Muscle of leg (tissue), 11 donors: Measurements from ENCODE around the gene ABCD3. TPM values are rescaled to one million over a fixed set of nuclear protein-coding genes. Genes with fewer than 3 reads are reported as not detected.
A peak's percentile ranks its signal among the peaks of the same experiment; 100 is the strongest.

Experiments
- DNase-seq: peaks from one replicate; pipeline ENCODE4 v3.0.0; 2013
- H3K27ac ChIP-seq: one replicate; pipeline ENCODE4 v1.5.1; 2013; ENCODE audit warnings: mild to moderate bottlenecking, low read length, control low read depth
- H3K27me3 ChIP-seq: one replicate; pipeline ENCODE4 v1.6.1; 2013; ENCODE audit warnings: low read length; ENCODE audit not compliant: control insufficient read depth, insufficient read depth
- H3K36me3 ChIP-seq: one replicate; pipeline ENCODE4 v1.6.1; 2013; ENCODE audit warnings: low read length; ENCODE audit not compliant: control insufficient read depth, insufficient read depth
- H3K4me1 ChIP-seq: one replicate; pipeline ENCODE4 v1.6.1; 2013; ENCODE audit warnings: low read length; ENCODE audit not compliant: control insufficient read depth, insufficient read depth
- H3K4me3 ChIP-seq: one replicate; pipeline ENCODE4 v1.5.1; 2013; ENCODE audit warnings: low read length, control low read depth
- H3K9me3 ChIP-seq: replicated peaks from 2 replicates; pipeline ENCODE4 v1.6.1; 2013; ENCODE audit warnings: low read depth, low read length; ENCODE audit not compliant: control insufficient read depth
- WGBS: methylation state at CpG from one replicate; pipeline ENCODE4 v1.1.5; 2013; ENCODE audit warnings: missing lambda C conversion rate; ENCODE audit not compliant: insufficient coverage; 5-methylcytosine and 5-hydroxymethylcytosine counted together
- polyA plus RNA-seq, 8 donors: library from polyadenylated mRNA; unstranded; fragments of 120-200 nt; gene quantifications; one replicate each; pipeline versions ENCODE4 v1.2.1 to v1.2.3, GENCODE V29; 2013; ENCODE audit warnings: inconsistent platforms in 1 of 8, low replicate concordance in 1 of 8; ENCODE audit not compliant: insufficient read length in 8 of 8, insufficient read depth in 1 of 8
- total RNA-seq: library from RNA; stranded (reverse); fragments of 120-200 nt; gene quantifications from one replicate; pipeline ENCODE4 v1.2.4, GENCODE V29; 2013

The ABCD3 gene
- total and polyA plus RNA-seq, 9 donors = 19.9 to 28.1 (median 24.1) TPM

DNA sequence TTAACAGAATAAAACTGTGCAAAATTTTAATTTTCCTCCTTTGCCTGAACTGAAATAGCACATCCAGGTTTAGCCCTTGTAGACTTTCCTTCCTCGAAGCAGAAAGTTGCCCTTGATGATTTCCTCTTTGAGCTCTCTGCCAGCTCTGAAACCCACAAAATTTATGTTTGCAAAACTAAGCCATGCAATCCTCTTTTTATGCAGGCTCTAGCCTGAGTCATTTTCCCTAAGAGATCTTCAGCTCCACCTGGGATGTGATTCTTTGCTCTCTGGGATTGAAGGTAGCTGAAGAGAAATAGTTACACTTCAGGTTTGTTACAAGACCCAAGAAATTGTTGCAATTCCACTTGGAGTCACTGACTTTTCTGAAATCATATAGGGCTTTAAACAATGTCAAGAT lies 124.8 kb downstream of the ABCD3 start:
- no peak for DNase-seq
- H3K4me3 ChIP-seq = no peak overlapping the region
- no peaks in the 10 kb centered on the region for H3K36me3 ChIP-seq
- H3K4me1 ChIP-seq = peaks cover 14% of the 10 kb centered on the region
- H3K27ac ChIP-seq = peak overlapping the region; percentile 88
- peaks cover 11% of the 10 kb centered on the region for H3K27me3 ChIP-seq
- 14% methylated on average over 1 of the region's 1 CpG for WGBS
- no peaks in the 10 kb centered on the region for H3K9me3 ChIP-seq

DNA sequence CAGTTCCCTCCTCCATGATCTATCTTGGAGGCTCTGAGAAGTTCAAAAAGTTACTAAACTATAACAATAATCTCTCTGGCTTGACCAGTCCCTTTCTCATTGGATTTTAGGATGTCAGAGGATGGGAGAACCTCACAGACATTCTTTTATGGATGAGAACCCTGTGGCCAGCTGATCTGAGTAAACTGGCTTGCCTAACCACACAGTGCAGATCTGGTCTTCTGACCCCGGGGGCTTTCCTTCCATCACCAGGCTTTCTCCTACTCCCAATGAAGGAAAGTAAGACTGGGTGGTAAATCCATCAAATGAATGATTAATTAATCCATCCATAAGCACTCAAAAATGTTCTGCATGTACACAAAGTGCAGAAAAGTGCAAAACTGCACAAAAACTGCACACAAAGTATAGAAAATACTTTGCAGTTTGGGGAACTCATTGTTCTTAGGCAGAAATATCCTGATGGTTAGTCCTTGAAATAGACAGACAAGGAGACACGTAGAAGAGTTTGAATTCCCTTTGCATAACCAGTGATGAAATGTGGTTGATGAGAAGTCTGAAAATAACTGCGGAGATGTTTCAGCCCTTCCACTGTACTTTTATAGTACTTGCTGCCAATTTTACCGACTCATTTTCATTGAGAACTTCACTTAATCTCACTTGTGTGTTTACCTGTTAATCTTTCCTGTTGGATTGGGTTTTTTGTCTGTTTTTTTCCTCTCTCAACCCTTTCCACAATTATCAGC lies 125.9 kb downstream of the ABCD3 start:
- H3K4me3 ChIP-seq = no peak overlapping the region
- peaks cover 11% of the 10 kb centered on the region for H3K27me3 ChIP-seq
- no CpG with 5 or more reads among the region's 4 CpGs for WGBS
- no peak for DNase-seq
- H3K4me1 ChIP-seq = peaks cover 14% of the 10 kb centered on the region
- H3K36me3 ChIP-seq = no peaks in the 10 kb centered on the region
- H3K27ac ChIP-seq = no peak overlapping the region
- no peaks in the 10 kb centered on the region for H3K9me3 ChIP-seq

DNA sequence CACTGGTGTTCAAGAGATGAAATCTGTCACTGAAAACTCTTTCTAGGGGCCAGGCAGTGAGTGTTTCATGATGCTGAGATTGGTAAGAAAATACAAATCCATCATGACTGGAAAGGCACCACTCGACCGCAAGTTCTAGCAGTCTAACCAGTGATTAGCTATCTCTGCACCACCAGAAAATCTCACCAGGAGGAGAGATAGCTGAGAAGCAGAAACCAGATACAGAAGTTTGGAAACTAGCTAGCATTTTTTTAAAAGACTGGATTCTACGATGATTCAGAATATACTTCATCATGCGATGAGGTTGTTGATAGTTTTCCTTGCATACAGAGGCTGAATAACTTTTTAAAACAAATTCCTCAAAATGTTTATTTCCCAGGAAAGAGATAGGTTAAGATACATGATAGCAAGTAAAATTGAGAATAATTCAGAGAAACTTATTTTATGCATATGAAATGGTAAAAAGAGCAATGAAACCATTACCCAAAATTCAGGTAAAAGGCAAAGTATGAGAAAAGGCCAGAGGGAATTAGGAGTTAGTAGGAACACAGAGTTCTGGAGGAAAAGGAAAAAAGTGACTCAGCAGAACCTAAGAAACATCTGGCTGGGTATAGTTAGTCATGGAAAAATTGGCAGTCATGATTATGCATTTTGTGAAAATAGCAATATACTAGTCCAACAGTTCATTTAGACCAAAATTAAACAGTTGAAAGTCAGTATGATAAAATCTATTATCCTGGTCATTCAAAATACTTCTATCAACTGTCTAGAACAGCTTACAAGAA lies 126.7 kb downstream of the ABCD3 start:
- no peak overlapping the region for H3K27ac ChIP-seq
- no peaks in the 10 kb centered on the region for H3K36me3 ChIP-seq
- peaks cover 11% of the 10 kb centered on the region for H3K27me3 ChIP-seq
- no peak overlapping the region for H3K4me3 ChIP-seq
- DNase-seq = peak; percentile 64
- WGBS = no CpG with 5 or more reads among the region's 4 CpGs
- no peaks in the 10 kb centered on the region for H3K9me3 ChIP-seq
- peaks cover 14% of the 10 kb centered on the region for H3K4me1 ChIP-seq

DNA sequence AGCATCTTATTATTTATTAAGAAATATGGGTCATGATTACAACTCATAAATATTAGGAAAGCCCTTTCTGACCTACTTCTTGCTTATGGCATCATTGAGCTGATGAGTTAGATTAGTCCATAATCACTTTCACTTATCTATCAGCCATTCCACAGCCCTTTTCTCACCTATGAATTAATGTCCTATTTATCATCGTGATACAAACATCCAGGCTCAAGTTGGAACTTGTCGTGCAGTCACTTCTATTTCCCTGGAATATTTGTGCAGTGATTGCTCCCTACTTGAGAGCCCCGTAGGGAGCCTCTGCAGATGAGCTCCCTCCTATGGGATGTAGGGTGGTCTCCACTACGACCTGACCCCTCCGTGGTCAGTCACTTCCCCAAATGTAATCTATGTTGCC lies 131.5 kb downstream of the ABCD3 start:
- H3K4me1 ChIP-seq = peaks cover 2% of the 10 kb centered on the region
- DNase-seq = no peak
- H3K36me3 ChIP-seq = no peaks in the 10 kb centered on the region
- no peaks in the 10 kb centered on the region for H3K9me3 ChIP-seq
- H3K4me3 ChIP-seq = no peak overlapping the region
- no peak overlapping the region for H3K27ac ChIP-seq
- no peaks in the 10 kb centered on the region for H3K27me3 ChIP-seq
- 75% methylated on average over 2 of the region's 5 CpGs for WGBS

DNA sequence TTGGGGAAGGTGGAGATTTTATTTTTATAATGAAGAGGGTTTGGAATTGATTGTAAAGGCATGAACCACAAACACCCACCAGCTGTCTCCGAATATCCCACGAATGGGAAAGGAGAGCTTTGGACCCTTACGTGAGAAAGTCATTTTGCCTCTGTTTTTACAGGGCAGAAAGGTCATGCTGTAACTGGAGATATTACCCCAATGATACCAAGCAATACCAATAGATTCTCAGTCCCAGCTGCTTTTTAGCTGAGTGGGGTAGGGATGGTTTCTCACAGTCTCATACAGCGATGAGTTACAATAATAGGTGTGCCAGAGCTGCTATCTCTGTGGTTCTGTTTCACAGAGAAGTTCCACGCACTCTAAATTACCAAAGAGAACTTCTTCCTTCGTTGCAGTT lies 132.2 kb downstream of the ABCD3 start:
- Histone ChIP-seq H3K9me3 (no peaks in the 10 kb centered on the region), H3K36me3 (no peaks in the 10 kb centered on the region), H3K27me3 (no peaks in the 10 kb centered on the region), H3K4me1 (peaks cover 2% of the 10 kb centered on the region), H3K4me3 (no peak overlapping the region), H3K27ac (no peak overlapping the region)
- DNase-seq = no peak
- WGBS = 0% methylated on average over 1 of the region's 6 CpGs

DNA sequence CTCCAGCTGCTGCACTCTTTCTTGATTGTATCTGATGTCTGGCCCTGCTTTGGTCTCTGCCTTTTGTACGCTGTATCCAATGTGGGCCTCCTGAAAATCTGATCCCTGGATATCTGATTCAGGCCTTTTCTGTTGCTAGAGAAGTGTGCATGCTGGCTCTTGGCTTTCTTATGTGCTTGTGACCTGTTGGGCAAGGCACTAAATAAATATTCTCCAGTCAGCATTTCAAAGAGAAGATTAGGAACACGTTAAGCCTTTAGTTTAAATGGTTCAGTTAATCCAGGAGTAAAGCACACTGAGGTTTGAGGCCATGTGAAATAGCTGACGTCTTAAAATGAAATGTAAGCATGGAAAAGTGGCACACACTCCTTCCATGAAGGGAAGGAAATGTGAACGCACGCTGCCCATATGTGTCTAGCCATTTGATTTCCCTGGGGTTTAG lies 132.6 kb downstream of the ABCD3 start:
- no peak for DNase-seq
- H3K27me3 ChIP-seq = no peaks in the 10 kb centered on the region
- no peaks in the 10 kb centered on the region for H3K9me3 ChIP-seq
- H3K36me3 ChIP-seq = no peaks in the 10 kb centered on the region
- 52% methylated on average over 5 of the region's 5 CpGs for WGBS
- no peak overlapping the region for H3K4me3 ChIP-seq
- H3K27ac ChIP-seq = no peak overlapping the region
- H3K4me1 ChIP-seq = peaks cover 2% of the 10 kb centered on the region

DNA sequence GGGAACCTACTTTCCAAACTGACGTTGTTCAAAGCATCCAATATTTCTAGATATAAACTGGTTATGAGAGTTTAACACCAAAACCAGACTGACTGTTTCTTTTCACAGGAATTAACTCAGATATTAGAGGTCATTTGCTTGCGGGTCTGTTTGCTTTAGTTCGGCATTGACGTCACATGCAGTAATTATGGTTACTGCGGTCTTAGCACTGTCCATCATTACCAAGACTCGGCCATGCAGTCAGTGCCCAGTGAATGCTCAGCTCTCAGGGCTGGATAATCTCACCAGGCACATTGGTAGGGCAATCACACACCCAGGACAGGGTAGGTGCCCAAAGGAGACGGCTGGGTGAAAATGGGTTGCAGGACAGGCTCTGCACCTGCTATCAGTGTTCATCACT lies 133.3 kb downstream of the ABCD3 start:
- Histone ChIP-seq H3K27ac (no peak overlapping the region), H3K27me3 (no peaks in the 10 kb centered on the region), H3K4me1 (peaks cover 2% of the 10 kb centered on the region), H3K9me3 (no peaks in the 10 kb centered on the region), H3K4me3 (no peak overlapping the region), H3K36me3 (no peaks in the 10 kb centered on the region)
- 86% methylated on average over 6 of the region's 7 CpGs for WGBS
- no peak for DNase-seq

DNA sequence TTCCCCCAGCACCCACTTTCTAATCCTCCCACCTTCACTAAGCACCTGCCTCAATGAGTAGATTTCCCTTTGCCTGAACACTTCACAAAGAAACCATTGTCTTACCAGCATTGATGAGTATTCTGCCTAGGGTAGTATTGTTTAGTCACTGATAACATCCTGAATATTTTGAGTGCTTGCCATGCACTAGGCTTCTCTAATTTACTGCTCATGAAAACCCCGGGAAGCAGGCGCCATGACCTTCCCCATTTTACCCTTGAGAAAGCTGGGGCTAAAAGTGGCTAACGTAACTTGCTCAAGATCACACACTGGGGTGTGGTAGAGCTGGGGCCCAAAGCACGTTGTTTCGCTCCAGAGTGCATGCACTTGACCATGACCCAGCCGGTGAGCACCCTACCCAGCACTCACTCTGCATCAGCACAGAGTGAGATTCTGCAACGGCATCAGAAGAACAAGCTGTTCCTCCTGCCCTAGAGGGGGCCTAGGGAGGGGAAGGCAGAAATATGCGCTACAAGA lies 133.9 kb downstream of the ABCD3 start:
- Histone ChIP-seq H3K36me3 (no peaks in the 10 kb centered on the region), H3K27ac (no peak overlapping the region), H3K27me3 (no peaks in the 10 kb centered on the region), H3K9me3 (no peaks in the 10 kb centered on the region), H3K4me1 (peaks cover 2% of the 10 kb centered on the region), H3K4me3 (no peak overlapping the region)
- WGBS = 37% methylated on average over 2 of the region's 8 CpGs
- DNase-seq = no peak

DNA sequence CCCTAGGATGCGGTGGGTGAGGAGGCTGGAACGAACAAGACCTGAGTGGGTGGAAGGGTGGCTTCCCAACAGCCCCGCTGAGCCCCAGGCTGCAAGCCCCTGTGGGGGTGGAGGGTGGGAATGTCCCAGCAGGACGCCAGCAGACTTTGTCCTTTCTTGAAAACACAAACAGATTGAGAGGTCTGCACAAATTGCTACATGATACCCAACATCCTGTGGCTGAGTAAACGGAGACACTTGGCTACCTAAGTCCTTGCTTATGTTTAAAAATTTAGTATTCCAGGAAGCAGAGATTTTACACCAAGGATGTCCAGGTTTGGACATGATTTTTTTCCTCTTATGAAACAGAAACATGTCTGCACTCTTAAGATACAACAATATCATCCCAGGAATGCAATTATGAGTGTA lies 135.1 kb downstream of the ABCD3 start:
- H3K36me3 ChIP-seq = no peaks in the 10 kb centered on the region
- peaks cover 2% of the 10 kb centered on the region for H3K4me1 ChIP-seq
- H3K9me3 ChIP-seq = no peaks in the 10 kb centered on the region
- H3K27me3 ChIP-seq = no peaks in the 10 kb centered on the region
- no peak for DNase-seq
- no peak overlapping the region for H3K27ac ChIP-seq
- H3K4me3 ChIP-seq = no peak overlapping the region
- no CpG with 5 or more reads among the region's 5 CpGs for WGBS

DNA sequence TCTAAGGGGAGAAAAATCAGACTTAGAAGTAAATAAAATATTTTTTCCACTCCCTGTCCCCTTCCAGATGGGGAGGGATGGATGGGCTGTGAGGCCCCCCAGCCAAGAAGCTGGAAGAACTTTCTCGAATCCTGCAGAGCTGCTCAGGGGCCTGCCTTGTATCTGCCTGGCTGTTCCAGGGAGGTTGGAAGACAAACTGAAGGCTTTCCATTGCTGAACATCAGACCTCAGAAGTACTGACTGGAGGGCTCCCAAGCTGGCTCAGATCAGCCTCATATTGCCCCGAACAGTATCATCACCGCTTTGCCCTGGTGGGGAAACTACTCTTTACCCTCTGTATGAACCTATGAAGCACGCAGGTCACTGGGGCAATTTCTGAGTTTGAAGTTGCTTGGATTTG lies 135.7 kb downstream of the ABCD3 start:
- no peaks in the 10 kb centered on the region for H3K27me3 ChIP-seq
- no peak overlapping the region for H3K27ac ChIP-seq
- WGBS = no CpG with 5 or more reads among the region's 4 CpGs
- no peaks in the 10 kb centered on the region for H3K36me3 ChIP-seq
- H3K9me3 ChIP-seq = no peaks in the 10 kb centered on the region
- DNase-seq = no peak
- H3K4me1 ChIP-seq = peaks cover 2% of the 10 kb centered on the region
- H3K4me3 ChIP-seq = no peak overlapping the region
